Measurements from ENCODE around the gene S1PR3. TPM values are rescaled to one million over a fixed set of nuclear protein-coding genes. Genes with fewer than 3 reads are reported as not detected.
A peak's percentile ranks its signal among the peaks of the same experiment; 100 is the strongest.
"Not testable (repeated sequence)": the region's sequence is repeated elsewhere in the genome, so short reads cannot be mapped to it uniquely, and the experiment has no call there.

The S1PR3 gene
- total RNA-seq (2021) (19.4 and 23.3 TPM in 2 replicates), Bru-seq, nascent RNA (percentile 70 among the genes with signal in this experiment), BruChase-seq, experiment 1, labeled RNA remaining after a 2-hour chase (percentile 83 among the genes with signal in this experiment), BruChase-seq, experiment 2, labeled RNA remaining after a 6-hour chase (percentile 89 among the genes with signal in this experiment)
- long read RNA-seq, full-length matches to known transcripts: 20 of 20 reads
- long read RNA-seq, partial matches to known transcripts: 0 of 20 reads
- long read RNA-seq, other reads (novel, unspliced or antisense): 0 of 20 reads

- peak in 1 of 2 experiments; percentile 76 for DNase-seq
- Histone ChIP-seq H3K27me3 (ENCODE audit: insufficient read depth, low read depth) (no peaks in the 10 kb centered on the region), H2AFZ (peak within 1 kb of the TSS; percentile 78), H3K4me1 (replicated peaks; ENCODE audit: insufficient read depth) (peaks cover 28% of the 10 kb centered on the region), H4K20me1 (ENCODE audit: insufficient read depth) (no peaks in the 10 kb centered on the region), H3K4me2 (peak within 1 kb of the TSS; percentile 91), H3K36me3 (ENCODE audit: low read depth) (no peaks in the 10 kb centered on the region), H3K79me2 (ENCODE audit: low read depth) (peaks cover 16% of the 10 kb centered on the region), H3K9me3 (ENCODE audit: insufficient read depth, low read depth) (no peaks in the 10 kb centered on the region), H3F3A (ENCODE audit: insufficient read depth, low read depth) (peaks cover 9% of the 10 kb centered on the region; the same call in 1 of the 2 replicates), H3K4me3 (peak within 1 kb of the TSS; percentile 86), H3K9me2 (ENCODE audit: insufficient read depth) (no peaks in the 10 kb centered on the region), H3K27ac (no peak within 1 kb of the TSS)
- TSS peak; percentile 48 for BruUV-seq (replicated peaks)
- intact Hi-C loops (cut with micrococcal nuclease; ENCODE audit: unreplicated experiment): loop anchor here (1.0 to 5.0 kb wide), 3 partner anchors 49 to 339 kb away; no protein-coding TSS in a partner anchor
- CTCF ChIA-PET: no interaction called here
- no peak for TF ChIP-seq EZH2 (IDR thresholded peaks at IDR 0.05; ENCODE audit: low read depth)
- TF ChIP-seq CTCF (conservative IDR thresholded peaks at IDR 0.05): no peak; the same call in 1 of the 2 replicates
- POLR2A ChIA-PET (ENCODE audit: unreplicated experiment): interaction anchor here (0.6 to 0.7 kb wide), 3 partner anchors 111 to 179 kb away, joined by 3 to 12 read pairs (median 7); no protein-coding TSS in a partner anchor
Measured at GRCh38 chr9:88991066-88992034, at the start of gene S1PR3. S1PR3 (plus strand) TSS chr9:88991468; CDS start chr9:89001201, 9,733 bp downstream.

DNA sequence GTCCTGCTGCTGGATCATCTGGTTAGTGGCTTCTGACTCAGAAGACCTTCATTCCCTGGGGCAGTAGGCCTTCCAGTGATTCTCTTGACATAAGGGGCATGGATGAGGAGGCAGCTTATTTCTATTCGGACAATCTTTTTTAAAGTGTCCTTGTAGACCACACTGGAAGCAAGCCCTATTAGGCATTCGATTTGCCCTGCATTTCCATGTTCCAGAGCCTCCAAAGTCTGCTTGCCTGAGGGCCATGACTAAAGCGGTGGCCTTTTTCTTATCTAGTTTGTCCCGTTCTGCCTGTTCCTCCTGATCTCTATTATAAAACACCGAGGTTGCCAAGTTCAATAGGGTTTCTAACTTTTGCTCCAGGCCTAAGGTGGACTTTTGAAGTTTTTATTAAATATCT is 49.7 kb upstream of the S1PR3 start:
- intact Hi-C loops (cut with micrococcal nuclease; ENCODE audit: unreplicated experiment): loop anchor here (5.0 kb wide), 3 partner anchors 51 to 164 kb away; partner anchors contain the start of gene S1PR3
- CTCF ChIA-PET; POLR2A ChIA-PET (ENCODE audit: unreplicated experiment); H3K9me3 ChIP-seq (ENCODE audit: insufficient read depth, low read depth); H3K79me2 ChIP-seq (ENCODE audit: low read depth); H3K9me2 ChIP-seq (ENCODE audit: insufficient read depth); H2AFZ ChIP-seq; H3K36me3 ChIP-seq (ENCODE audit: low read depth); BruUV-seq (replicated peaks); H3K4me3 ChIP-seq; H4K20me1 ChIP-seq (ENCODE audit: insufficient read depth); H3K27me3 ChIP-seq (ENCODE audit: insufficient read depth, low read depth): not testable (repeated sequence)
- peak overlapping the region; percentile 72 for H3K27ac ChIP-seq
- H3F3A ChIP-seq (ENCODE audit: insufficient read depth, low read depth): peaks cover 35% of the 10 kb centered on the region
- H3K4me1 ChIP-seq (replicated peaks; ENCODE audit: insufficient read depth): peaks cover 79% of the 10 kb centered on the region
- DNase-seq: peak; percentile 79 to 93
- H3K4me2 ChIP-seq: peak overlapping the region; percentile 71

- BruUV-seq (replicated peaks): no TSS peak
- CTCF ChIA-PET: interaction anchor here (0.6 kb wide), 1 partner anchor 358 kb away, joined by 3 read pairs; no protein-coding TSS in a partner anchor
- Histone ChIP-seq H3K4me2 (peak overlapping the region; percentile 71), H3K9me3 (ENCODE audit: insufficient read depth, low read depth) (no peaks in the 10 kb centered on the region), H3K4me3 (no peak overlapping the region), H3K27me3 (ENCODE audit: insufficient read depth, low read depth) (no peaks in the 10 kb centered on the region), H3K9me2 (ENCODE audit: insufficient read depth) (no peaks in the 10 kb centered on the region), H4K20me1 (ENCODE audit: insufficient read depth) (no peaks in the 10 kb centered on the region), H3K4me1 (replicated peaks; ENCODE audit: insufficient read depth) (peaks cover 77% of the 10 kb centered on the region), H2AFZ (no peak overlapping the region), H3K79me2 (ENCODE audit: low read depth) (no peaks in the 10 kb centered on the region), H3K27ac (peak overlapping the region; percentile 72), H3K36me3 (ENCODE audit: low read depth) (no peaks in the 10 kb centered on the region), H3F3A (ENCODE audit: insufficient read depth, low read depth) (peaks cover 37% of the 10 kb centered on the region)
- intact Hi-C loops (cut with micrococcal nuclease; ENCODE audit: unreplicated experiment): loop anchor here (5.0 kb wide), 3 partner anchors 50 to 165 kb away; partner anchors contain the start of gene S1PR3
- TF ChIP-seq CTCF (conservative IDR thresholded peaks at IDR 0.05) (no peak), EZH2 (IDR thresholded peaks at IDR 0.05; ENCODE audit: low read depth) (no peak)
- POLR2A ChIA-PET (ENCODE audit: unreplicated experiment): no interaction called here
- DNase-seq: peak in 1 of 2 experiments; percentile 72
Measured at GRCh38 chr9:88942411-88942810, 48.9 kb upstream of the S1PR3 start.

Measured in PC-9 (cell line).